ENCODE measurements around the gene FLT3LG. TPM values are rescaled to one million over a fixed set of nuclear protein-coding genes. Genes with fewer than 3 reads are reported as not detected.

The FLT3LG gene
- total and polyA plus RNA-seq, 9 of the 15 experiments (the other 6 are each of a cell fraction or from before 2014, with no cell fraction given): 0.31 to 6.4 (median 1.1) TPM

GRCh38 chr19:49447485-49448431 is 26.3 kb upstream of the FLT3LG start:
- peak; percentile 19 for ATAC-seq
- intact Hi-C loops (cut with micrococcal nuclease): loop anchor here (10.0 kb wide), 1 partner anchor 183 kb away; no protein-coding TSS in a partner anchor
- no peak for TF ChIP-seq ZC3H4 (CRISPR knock-in tag; IDR thresholded peaks at IDR 0.05; ENCODE audit: borderline replicate concordance)
- TF ChIP-seq NCOA4 (IDR thresholded peaks at IDR 0.05; ENCODE audit: partially characterized antibody): no peak
- TF ChIP-seq RBFOX2 (IDR thresholded peaks at IDR 0.05; ENCODE audit: low read depth, low read length): peak; percentile 56
- TF ChIP-seq JUND (IDR thresholded peaks at IDR 0.05; ENCODE audit: borderline replicate concordance, low read depth, low read length): peak; percentile 44; the same call in 1 of the 2 replicates
- no peak; the same call in 2 of the 3 replicates for TF ChIP-seq JUND (tag; IDR thresholded peaks at IDR 0.05; ENCODE audit: borderline replicate concordance, low read depth, low read length)
- TF ChIP-seq JUN (IDR thresholded peaks at IDR 0.05; ENCODE audit: borderline replicate concordance, low read depth, low read length): no peak
- TF ChIP-seq JUN (CRISPR knock-in tag; IDR thresholded peaks at IDR 0.05; ENCODE audit: borderline replicate concordance): no peak
- TF ChIP-seq HMGN3 (IDR thresholded peaks at IDR 0.05; ENCODE audit: borderline replicate concordance, extremely low read depth, insufficient read length, low read depth, low read length): no peak
- TF ChIP-seq ZNF253 (CRISPR knock-in tag; conservative IDR thresholded peaks at IDR 0.05): no peak
- no peak for TF ChIP-seq ZFX (CRISPR knock-in tag; IDR thresholded peaks at IDR 0.05)
- no peak for TF ChIP-seq ZNF41 (CRISPR knock-in tag; conservative IDR thresholded peaks at IDR 0.05)
- TF ChIP-seq MLLT1 (IDR thresholded peaks at IDR 0.05): 0 out of 4 replicates have a peak, but pooled peaks of 1 of the 2 experiments have one; percentile 30
- TF ChIP-seq POLR2G (IDR thresholded peaks at IDR 0.05; ENCODE audit: low read depth, low read length): peak; percentile 45
- TF ChIP-seq HMGXB4 (CRISPR knock-in tag; IDR thresholded peaks at IDR 0.05): no peak
- 0 out of 2 replicates have a peak, but pooled peaks have one; percentile 21 for TF ChIP-seq ZNF263 (CRISPR knock-in tag; IDR thresholded peaks at IDR 0.05; ENCODE audit: borderline replicate concordance)
- TF ChIP-seq MIER1 (IDR thresholded peaks at IDR 0.05; ENCODE audit: low read depth): no peak
- TF ChIP-seq CREM (IDR thresholded peaks at IDR 0.05; ENCODE audit: low read depth): peak; percentile 68
- no peak for TF ChIP-seq SMARCA4 (IDR thresholded peaks at IDR 0.05)

More at GRCh38 chr19:49447485-49448431, 26.3 kb upstream of the FLT3LG start:
- 72% methylated on average over 24 of the region's 32 CpGs for WGBS (ENCODE audit: insufficient coverage, low coverage, missing lambda C conversion rate)
- H3K79me2 ChIP-seq (ENCODE audit: control insufficient read depth, insufficient read depth, low read length): peaks cover 34% of the 10 kb centered on the region
- POLR2A ChIA-PET: interaction anchor here (0.6 to 1.2 kb wide), 6 partner anchors 9 to 169 kb away, joined by 3 to 4 read pairs (median 3); partner anchors contain the start of gene RPS11
- H3K9me1 ChIP-seq (ENCODE audit: control insufficient read depth, insufficient read depth, low read length): no peaks in the 10 kb centered on the region
- DNase-seq (ENCODE audit: extremely low read depth in 1 of 4, low spot score in 3 of 4) (peak; percentile 66 to 76 (median 72)), FAIRE-seq (no peak)
- no TSS peak for BruUV-seq (replicated peaks)
- no peaks in the 10 kb centered on the region for H3K9me3 ChIP-seq (replicated peaks; ENCODE audit: control insufficient read depth, insufficient read depth, low read depth, low read length)
- no peak overlapping the region for H3K4me3 ChIP-seq
- peaks cover 41% of the 10 kb centered on the region; the same call in 2 of the 3 replicates for H3K36me3 ChIP-seq (ENCODE audit: control insufficient read depth, insufficient read depth, low read length)
- H2AFZ ChIP-seq (ENCODE audit: low read depth, low read length): no peak overlapping the region
- peak overlapping the region; percentile 39 for H3K4me2 ChIP-seq (ENCODE audit: insufficient read depth, low read length)
- no peaks in the 10 kb centered on the region; the same call in 1 of the 2 replicates for H4K20me1 ChIP-seq (replicated peaks; ENCODE audit: control insufficient read depth, insufficient read depth, low read length)
- in situ Hi-C loops (cut with MboI): no loop called here
- no peaks in the 10 kb centered on the region for H3K27me3 ChIP-seq (ENCODE audit: control insufficient read depth in 2 of 2, insufficient read depth in 2 of 2, low read length in 2 of 2)
- H3K27ac ChIP-seq (ENCODE audit: extremely low read depth, low read depth, low read length): peak overlapping the region; percentile 9; the same call in 1 of the 3 replicates
- H3K9ac ChIP-seq (ENCODE audit: insufficient read depth in 1 of 2, low read depth in 2 of 2, low read length in 2 of 2): peak overlapping the region in 1 of 2 experiments; percentile 65; a peak in 2 of 4 replicates
- peaks cover 16 to 59% of the 10 kb centered on the region in 2 experiments; a peak in 4 of 5 replicates for H3K4me1 ChIP-seq (replicated peaks in 1 of 2; ENCODE audit: control insufficient read depth in 2 of 2, insufficient read depth in 2 of 2, low read length in 2 of 2)
- CTCF ChIA-PET (ENCODE audit: low intra/inter-chr PET ratio): no interaction called here
